IMR-90 (cell line): ENCODE data around the gene SMAD2. TPM values are rescaled to one million over a fixed set of nuclear protein-coding genes. Genes with fewer than 3 reads are reported as not detected.

ENCODE experiments used
- ATAC-seq: fragments of 200-7000 bp; cut with Tn5 transposase; 2 replicates; pipeline ENCODE4 v1.9.1; 2020; ENCODE audit warnings: low read depth, mild to moderate bottlenecking, moderate library complexity
- BruUV-seq: library from RNA; stranded (reverse); fragments of 400-500 nt; replicated peaks from 2 replicates; lab custom pipeline; 2021; lab: Mats Ljungman, UMichigan
- CTCF ChIA-PET: fragments of 300-600 bp; formaldehyde crosslinking; extraction: SDS; loops from one replicate; lab custom pipeline; 2021; ENCODE audit warnings: antibody characterized with exemption; lab: Yijun Ruan, JAX
- POLR2A ChIA-PET: fragments of 300-600 bp; sonication (Branson Sonifier 250); formaldehyde crosslinking; loops from one replicate; lab custom pipeline; 2022; ENCODE audit warnings: antibody characterized with exemption; ENCODE audit not compliant: unreplicated experiment; lab: Charles Lee
- DNase-seq: peaks from one replicate; pipeline ENCODE4 v3.0.0; 2013
- H2AFZ ChIP-seq: replicated peaks from 2 replicates; pipeline ENCODE3; 2013; ENCODE audit warnings: low read length, mild to moderate bottlenecking; ENCODE audit not compliant: poor library complexity
- H2AK5ac ChIP-seq: 2 replicates; pipeline ENCODE4 v1.6.1; 2013; ENCODE audit warnings: low read depth, low read length, inconsistent platforms
- H2AK9ac ChIP-seq: replicated peaks from 2 replicates; pipeline ENCODE3; 2013; ENCODE audit warnings: mild to moderate bottlenecking, low read depth, low read length, moderate library complexity; ENCODE audit not compliant: poor library complexity
- H2BK120ac ChIP-seq: 2 replicates; pipeline ENCODE4 v1.6.1; 2013; ENCODE audit warnings: low read depth, low read length, inconsistent platforms
- H2BK15ac ChIP-seq: 3 replicates; pipeline ENCODE4 v1.6.1; 2013; ENCODE audit warnings: low read depth, low read length, inconsistent platforms
- H2BK20ac ChIP-seq: 2 replicates; pipeline ENCODE4 v1.6.1; 2013; ENCODE audit warnings: low read depth, mild to moderate bottlenecking, inconsistent platforms, low read length, moderate library complexity
- H2BK5ac ChIP-seq: 2 replicates; pipeline ENCODE4 v1.6.1; 2013; ENCODE audit warnings: mild to moderate bottlenecking, low read depth, low read length, inconsistent platforms; ENCODE audit not compliant: poor library complexity, severe bottlenecking
- H3K14ac ChIP-seq: replicated peaks from 2 replicates; pipeline ENCODE4 v1.6.1; 2013; ENCODE audit warnings: low read depth, low read length, inconsistent platforms
- H3K18ac ChIP-seq: 2 replicates; pipeline ENCODE4 v1.6.1; 2013; ENCODE audit warnings: low read depth, low read length, control low read depth
- H3K23ac ChIP-seq: 2 replicates; pipeline ENCODE4 v1.6.1; 2013; ENCODE audit warnings: low read depth, low read length, inconsistent platforms
- H3K27ac ChIP-seq: 2 replicates; pipeline ENCODE4 v1.5.1; 2013; ENCODE audit warnings: mild to moderate bottlenecking, control low read depth, low read length; ENCODE audit not compliant: insufficient read depth
- H3K27me3 ChIP-seq: 2 replicates; pipeline ENCODE4 v1.6.1; 2013; ENCODE audit warnings: low read length; ENCODE audit not compliant: control insufficient read depth, insufficient read depth
- H3K36me3 ChIP-seq: 2 replicates; pipeline ENCODE4 v1.6.1; 2013; ENCODE audit warnings: low read length, mixed read lengths; ENCODE audit not compliant: control insufficient read depth, insufficient read depth
- H3K4ac ChIP-seq: 2 replicates; pipeline ENCODE4 v1.6.1; 2013; ENCODE audit warnings: low read depth, low read length, inconsistent platforms
- H3K4me1 ChIP-seq: 2 replicates; pipeline ENCODE4 v1.6.1; 2013; ENCODE audit warnings: low read length, mixed read lengths; ENCODE audit not compliant: control insufficient read depth, insufficient read depth
- H3K4me2 ChIP-seq: 2 replicates; pipeline ENCODE4 v1.6.1; 2013; ENCODE audit warnings: low read depth, mild to moderate bottlenecking, control low read depth, low read length, moderate library complexity
- H3K4me3 ChIP-seq: 2 replicates; pipeline ENCODE4 v1.5.1; 2013; ENCODE audit warnings: low read depth, mild to moderate bottlenecking, control low read depth, low read length, moderate library complexity; ENCODE audit not compliant: insufficient read depth
- H3K56ac ChIP-seq: 2 replicates; pipeline ENCODE4 v1.6.1; 2013; ENCODE audit warnings: low read length, inconsistent platforms; ENCODE audit not compliant: insufficient read depth; ENCODE audit errors: extremely low read depth
- H3K79me1 ChIP-seq, 2 experiments: 2 replicates each; pipeline ENCODE4 v1.6.1; 2013; ENCODE audit warnings: low read length in 2 of 2, inconsistent platforms in 1 of 2, low read depth in 1 of 2
- H3K9ac ChIP-seq: 2 replicates; pipeline ENCODE4 v1.6.1; 2013; ENCODE audit warnings: low read depth, low read length, control low read depth
- H3K9me1 ChIP-seq: 2 replicates; pipeline ENCODE4 v1.6.1; 2013; ENCODE audit warnings: low read length, inconsistent platforms; ENCODE audit not compliant: insufficient read depth
- H3K9me3 ChIP-seq: 2 replicates; pipeline ENCODE4 v1.6.1; 2013; ENCODE audit warnings: low read length; ENCODE audit not compliant: control insufficient read depth, insufficient read depth
- H4K20me1 ChIP-seq: 2 replicates; pipeline ENCODE4 v1.6.1; 2013; ENCODE audit warnings: low read length, inconsistent platforms; ENCODE audit not compliant: insufficient read depth
- H4K5ac ChIP-seq: 2 replicates; pipeline ENCODE4 v1.6.1; 2013; ENCODE audit warnings: mild to moderate bottlenecking, low read depth, low read length, control low read depth
- H4K8ac ChIP-seq, 2 experiments: 2 replicates each; pipeline ENCODE4 v1.6.1; 2013; ENCODE audit warnings: low read depth in 2 of 2, low read length in 2 of 2, control low read depth in 1 of 2, inconsistent platforms in 1 of 2
- H4K91ac ChIP-seq: 2 replicates; pipeline ENCODE4 v1.6.1; 2013; ENCODE audit warnings: low read depth, low read length, inconsistent platforms; ENCODE audit not compliant: insufficient read depth
- BHLHE40 ChIP-seq: fragments of 150-350 bp; IDR thresholded peaks from 2 replicates; pipeline ENCODE4 v1.6.1; 2016; ENCODE audit warnings: mild to moderate bottlenecking, low read depth, low read length
- CEBPB ChIP-seq: IDR thresholded peaks from 2 replicates; pipeline ENCODE4 v1.6.1; 2012; ENCODE audit warnings: low read depth, low read length, improper control_type of control experiment
- CHD1 ChIP-seq: IDR thresholded peaks from 2 replicates; pipeline ENCODE4 v1.6.1; 2012; ENCODE audit warnings: low read depth, low read length, improper control_type of control experiment
- CTCF ChIP-seq: conservative IDR thresholded peaks from 2 replicates; pipeline ENCODE4 v1.5.1; 2012; ENCODE audit warnings: mild to moderate bottlenecking, low read depth, low read length, improper control_type of control experiment
- ELK1 ChIP-seq: fragments of 150-350 bp; IDR thresholded peaks from 2 replicates; pipeline ENCODE4 v1.6.1; 2016; ENCODE audit warnings: low read depth, mild to moderate bottlenecking, low read length, moderate library complexity, borderline replicate concordance
- FOS ChIP-seq: fragments of 150-350 bp; IDR thresholded peaks from 2 replicates; pipeline ENCODE4 v1.6.1; 2016; ENCODE audit warnings: low read depth, low read length
- MAFK ChIP-seq: IDR thresholded peaks from 2 replicates; pipeline ENCODE4 v1.6.1; 2012; ENCODE audit warnings: low read depth, low read length, improper control_type of control experiment
- MAZ ChIP-seq: IDR thresholded peaks from 2 replicates; pipeline ENCODE4 v1.6.1; 2012; ENCODE audit warnings: low read depth, mild to moderate bottlenecking, low read length, improper control_type of control experiment, moderate library complexity, borderline replicate concordance
- MXI1 ChIP-seq: IDR thresholded peaks from 2 replicates; pipeline ENCODE4 v1.6.1; 2012; ENCODE audit warnings: low read depth, mild to moderate bottlenecking, low read length, moderate library complexity, borderline replicate concordance
- POLR2A ChIP-seq: IDR thresholded peaks from 2 replicates; pipeline ENCODE4 v1.6.1; 2012; ENCODE audit warnings: mild to moderate bottlenecking, low read depth, low read length
- RAD21 ChIP-seq: IDR thresholded peaks from 2 replicates; pipeline ENCODE4 v1.6.1; 2012; ENCODE audit warnings: low read length, improper control_type of control experiment
- RCOR1 ChIP-seq: IDR thresholded peaks from 2 replicates; pipeline ENCODE4 v1.6.1; 2012; ENCODE audit warnings: mild to moderate bottlenecking, low read length, improper control_type of control experiment; ENCODE audit not compliant: insufficient replicate concordance
- RFX5 ChIP-seq: IDR thresholded peaks from 2 replicates; pipeline ENCODE4 v1.8.0; 2012; ENCODE audit warnings: low read depth, mild to moderate bottlenecking, low read length, moderate library complexity
- SMC3 ChIP-seq: fragments of 150-350 bp; IDR thresholded peaks from 2 replicates; pipeline ENCODE4 v1.6.1; 2016; ENCODE audit warnings: low read depth, mild to moderate bottlenecking, antibody characterized with exemption, low read length, moderate library complexity
- WGBS, 2 experiments: methylation state at CpG; one replicate each; pipeline versions ENCODE4 v1.1.5 to v1.1.7; 2013; ENCODE audit warnings: missing lambda C conversion rate in 2 of 2; ENCODE audit not compliant: insufficient read length in 1 of 2; ENCODE audit errors: extremely low coverage in 2 of 2; 5-methylcytosine and 5-hydroxymethylcytosine counted together
- dilution Hi-C: fragments of 300-500 bp; cut with HindIII; formaldehyde crosslinking; loops from one replicate; pipeline ENCODE4 v1.14.3; 2018; ENCODE audit warnings: low sequenced_read_pairs; ENCODE audit not compliant: unreplicated experiment
- in situ Hi-C: fragments of 300-500 bp; cut with MboI; formaldehyde crosslinking; loops from 3 replicates; pipeline ENCODE4 v1.14.3; 2019; ENCODE audit warnings: low sequenced_read_pairs, inconsistent platforms, mixed read lengths
- intact Hi-C: fragments of 100-400 bp; cut with micrococcal nuclease; formaldehyde crosslinking; loops from 2 replicates; pipeline ENCODE4 v1.10.0; 2022
- polyA plus RNA-seq, 3 experiments: library from polyadenylated mRNA; depleted of rRNA; stranded (reverse); fragments of >200 nt; gene quantifications; 2 replicates each; pipeline ENCODE4 v1.2.3, GENCODE V29; 2012; ENCODE audit warnings: low replicate concordance in 1 of 3
- total RNA-seq: library from RNA; depleted of rRNA; stranded (reverse); fragments of >200 nt; gene quantifications from 2 replicates; pipeline ENCODE4 v1.2.3, GENCODE V29; 2012
- TF ChIP-seq, protein P1 (sequence below): fragments of 150-350 bp; IDR thresholded peaks from 2 replicates; pipeline ENCODE4 v1.6.1; 2017; ENCODE audit warnings: mild to moderate bottlenecking, antibody characterized with exemption, low read length, low read depth

Gene SMAD2
- total and polyA plus RNA-seq, 2 of the 4 experiments (the other 2 are of a cell fraction): 41.7 to 171 TPM

- Histone ChIP-seq H2BK120ac (no peak overlapping the region), H3K18ac (no peak overlapping the region), H3K27ac (no peak overlapping the region), H4K20me1 (peaks cover 47% of the 10 kb centered on the region), H2AK9ac (no peak overlapping the region), H3K14ac (no peak overlapping the region), H4K5ac (no peak overlapping the region), H3K4me1 (no peaks in the 10 kb centered on the region), H2BK15ac (no peak overlapping the region), H2BK5ac (no peak overlapping the region), H3K4me3 (no peak overlapping the region), H3K4me2 (no peak overlapping the region), H3K9me3 (peaks cover 5% of the 10 kb centered on the region), H4K8ac (no peak overlapping the region), H3K4ac (no peak overlapping the region), H3K56ac (no peak overlapping the region), H3K36me3 (0 out of 2 replicates have a peak, but pooled peaks cover 2% of the 10 kb centered on the region), H3K9me1 (no peaks in the 10 kb centered on the region), H2AK5ac (no peak overlapping the region), H2AFZ (no peak overlapping the region), H3K9ac (no peak overlapping the region), H3K23ac (no peak overlapping the region), H2BK20ac (no peak overlapping the region), H3K27me3 (no peaks in the 10 kb centered on the region), H3K79me1 (peaks cover 31 to 44% of the 10 kb centered on the region in 2 experiments), H4K91ac (no peak overlapping the region)
- ATAC-seq (no peak), DNase-seq (no peak)
- dilution Hi-C loops: no loop called here
- WGBS, 2 experiments: no CpG with 5 or more reads among the region's 7 CpGs
- CTCF ChIA-PET: interaction anchor here (0.6 kb wide), 1 partner anchor 9 kb away, joined by 3 read pairs; no protein-coding TSS in a partner anchor
- BruUV-seq: no TSS peak
- intact Hi-C loops: loop anchor here (1.0 kb wide), 1 partner anchor 40 kb away; no protein-coding TSS in a partner anchor
- POLR2A ChIA-PET: no interaction called here
- in situ Hi-C loops: no loop called here
- TF ChIP-seq, protein P1, sequence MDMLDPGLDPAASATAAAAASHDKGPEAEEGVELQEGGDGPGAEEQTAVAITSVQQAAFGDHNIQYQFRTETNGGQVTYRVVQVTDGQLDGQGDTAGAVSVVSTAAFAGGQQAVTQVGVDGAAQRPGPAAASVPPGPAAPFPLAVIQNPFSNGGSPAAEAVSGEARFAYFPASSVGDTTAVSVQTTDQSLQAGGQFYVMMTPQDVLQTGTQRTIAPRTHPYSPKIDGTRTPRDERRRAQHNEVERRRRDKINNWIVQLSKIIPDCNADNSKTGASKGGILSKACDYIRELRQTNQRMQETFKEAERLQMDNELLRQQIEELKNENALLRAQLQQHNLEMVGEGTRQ: no peak
- TF ChIP-seq CEBPB: no peak
- TF ChIP-seq CTCF: no peak
- no peak for TF ChIP-seq RCOR1
- TF ChIP-seq MAZ: no peak
- no peak for TF ChIP-seq RFX5
- no peak for TF ChIP-seq RAD21
- no peak for TF ChIP-seq POLR2A
- TF ChIP-seq ELK1: no peak
- no peak for TF ChIP-seq SMC3
- no peak for TF ChIP-seq BHLHE40
- no peak for TF ChIP-seq FOS
- TF ChIP-seq MAFK: no peak
- no peak for TF ChIP-seq CHD1
- no peak for TF ChIP-seq MXI1
Measured at GRCh38 chr18:47901624-47902362, 28.7 kb downstream of the SMAD2 start.
